Glomerular visceral epithelial cell (primary cell): ENCODE measurements around the gene MYOZ2.
"Not testable (repeated sequence)": the region's sequence is repeated elsewhere in the genome, so short reads cannot be mapped to it uniquely, and the experiment has no call there.

Source experiments
- DNase-seq: peaks from one replicate; pipeline ENCODE4 v3.0.0-alpha.2; 2016; ENCODE audit errors: extremely low spot score

MYOZ2 gene

DNA sequence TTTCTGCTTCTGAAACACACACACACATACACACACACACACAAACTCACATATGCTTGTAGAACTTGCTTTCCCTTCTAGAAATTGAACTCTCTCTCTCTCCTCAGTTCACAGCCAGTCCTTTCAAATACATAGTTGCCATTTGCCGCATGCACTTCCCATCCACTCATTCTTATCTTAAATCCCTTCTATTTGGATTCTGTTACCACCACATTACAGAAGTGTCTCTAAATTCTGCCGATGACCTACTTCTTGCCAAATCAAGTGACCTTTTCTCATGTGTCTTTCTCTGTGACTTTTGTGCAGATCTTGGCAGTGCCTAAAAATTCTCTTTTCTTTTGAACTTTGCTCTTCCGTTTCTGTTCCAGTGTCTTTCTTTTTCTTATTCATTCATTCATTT, 7.5 kb upstream of the MYOZ2 start:
- no peak for DNase-seq

DNA sequence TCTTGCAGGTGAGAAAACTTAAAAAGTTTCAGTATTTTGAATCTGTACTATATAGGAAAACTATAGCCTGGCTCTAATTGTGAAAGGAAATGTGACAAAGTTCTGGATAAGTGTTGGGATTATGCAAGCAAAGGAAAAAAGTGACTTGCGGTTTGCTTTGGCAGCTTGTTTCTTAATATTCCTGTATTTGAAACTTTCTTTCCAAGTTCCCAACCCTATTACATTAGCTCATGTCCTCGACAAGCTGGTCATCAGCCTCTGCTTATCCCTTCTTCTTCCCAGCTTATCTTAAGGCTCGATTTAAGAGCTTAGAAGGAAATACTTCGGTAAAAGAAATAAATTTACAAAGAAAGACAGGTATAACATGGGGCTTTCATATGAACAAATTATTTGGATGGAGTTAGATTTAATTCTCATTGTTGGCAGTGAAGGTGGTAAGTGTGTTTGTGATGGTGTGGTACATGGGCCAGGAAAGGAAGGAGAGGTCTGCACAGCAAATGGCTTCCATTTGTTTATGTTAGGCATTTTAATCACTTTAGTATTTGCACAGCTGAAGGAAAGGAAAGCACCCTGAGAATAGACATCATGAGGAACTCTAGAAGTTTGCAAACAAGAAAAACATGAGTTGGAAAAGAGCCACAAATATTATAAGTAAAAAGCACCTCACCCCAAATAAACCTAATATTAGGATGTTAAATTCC, 5.1 kb upstream of the MYOZ2 start:
- DNase-seq = no peak

DNA sequence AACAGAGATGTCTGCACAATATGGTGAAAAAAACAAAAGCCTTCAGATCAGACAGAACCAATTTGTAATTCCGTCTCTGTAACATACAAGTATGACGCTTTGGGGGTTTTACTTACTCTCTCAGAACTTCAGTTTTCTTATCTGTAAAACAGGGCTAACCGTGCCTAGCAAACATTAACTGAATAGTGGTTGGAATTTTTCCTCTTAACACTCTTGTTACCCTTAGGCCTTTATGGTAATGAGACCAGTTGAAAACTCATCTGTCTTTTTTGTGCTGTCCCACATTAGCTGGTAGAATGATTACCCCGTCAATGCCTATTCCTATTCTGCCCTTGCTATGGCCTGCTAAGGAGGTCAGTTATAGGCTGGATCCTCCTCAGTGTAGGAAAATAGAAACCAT, 4.5 kb upstream of the MYOZ2 start:
- no peak for DNase-seq

- DNase-seq = no peak
Measured at GRCh38 chr4:119132306-119132705, 3.3 kb upstream of the MYOZ2 start.

DNA sequence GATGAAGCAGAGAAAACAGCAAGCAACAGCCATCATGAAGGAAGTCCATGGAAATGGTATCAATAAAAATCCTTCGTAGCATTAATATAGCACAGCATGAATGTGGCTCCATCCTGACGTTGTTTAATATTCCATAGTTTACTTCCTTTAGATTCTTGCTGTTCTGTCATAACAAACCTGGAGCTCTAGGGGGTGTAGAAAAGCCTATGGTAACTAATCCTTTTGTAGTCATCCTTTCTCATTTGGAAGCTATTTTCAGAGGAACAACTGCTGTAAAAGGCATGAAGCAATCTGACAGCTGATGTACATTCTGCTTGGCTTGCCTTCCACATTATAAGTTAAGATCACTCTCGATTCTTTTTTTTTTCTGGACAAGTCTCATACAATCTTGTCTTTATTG, 914 bp downstream of the MYOZ2 start:
- DNase-seq = no peak

- peak; percentile 15 for DNase-seq
Measured at GRCh38 chr4:119138046-119138445, 2.4 kb downstream of the MYOZ2 start.

- DNase-seq = no peak
Measured at GRCh38 chr4:119139311-119139710, 3.7 kb downstream of the MYOZ2 start.

DNA sequence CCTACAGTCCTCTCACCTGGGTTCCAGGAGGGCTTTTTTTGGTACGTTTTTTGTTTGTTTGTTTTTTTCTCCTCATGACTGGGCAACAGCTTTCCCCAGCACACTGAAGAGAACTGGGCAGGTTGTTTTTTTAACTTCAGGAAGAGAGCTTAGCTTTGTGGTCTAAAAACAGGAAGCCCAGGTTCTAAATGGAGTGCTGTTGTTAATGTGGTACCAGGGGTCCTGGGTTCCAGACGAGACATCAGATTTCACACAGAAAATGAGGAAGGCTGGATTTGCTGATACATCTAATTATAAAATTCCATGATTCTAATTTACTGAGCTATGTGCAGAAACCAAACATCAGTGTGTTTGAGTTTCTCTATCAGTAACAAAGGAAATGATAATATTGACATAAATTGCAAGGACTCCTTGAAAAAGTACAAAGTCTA, 4.2 kb downstream of the MYOZ2 start:
- no peak for DNase-seq

DNA sequence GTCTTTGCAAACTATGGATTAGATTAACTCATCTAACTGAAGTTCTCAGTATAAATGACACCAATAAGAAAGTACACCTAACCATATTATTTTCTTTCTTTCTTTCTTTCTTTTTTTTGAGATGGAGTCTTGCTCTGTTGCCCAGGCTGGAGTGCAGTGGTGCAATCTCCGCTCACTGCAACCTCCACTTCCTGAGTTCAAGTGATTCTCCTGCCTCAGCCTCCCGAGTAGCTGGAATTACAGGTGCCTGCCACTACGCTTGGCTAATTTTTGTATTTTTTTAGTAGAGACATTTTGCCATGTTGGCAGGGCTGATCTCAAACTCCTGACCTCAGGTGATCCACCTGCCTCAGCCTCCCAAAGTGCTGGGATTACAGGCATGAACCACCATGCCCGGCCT, 5.7 kb downstream of the MYOZ2 start:
- DNase-seq = not testable (repeated sequence)

DNA sequence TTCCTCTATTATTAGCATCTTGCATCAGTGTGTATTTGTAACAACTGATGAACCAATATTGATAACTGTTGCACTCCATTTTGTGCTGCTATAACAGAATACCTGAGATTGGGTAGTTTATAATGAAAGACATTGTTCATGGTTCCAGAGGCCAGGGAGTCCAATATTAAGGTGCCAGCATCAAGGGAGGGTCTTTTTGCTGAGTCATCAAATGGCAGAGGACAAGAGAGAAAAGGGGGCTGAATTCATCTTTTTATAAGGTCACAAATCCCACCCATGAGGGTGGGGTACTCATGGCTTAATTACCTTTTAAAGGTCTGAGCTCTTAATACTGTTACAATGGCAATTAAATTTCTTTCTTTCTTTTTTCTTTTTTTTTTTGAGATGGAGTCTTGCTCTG, 7.2 kb downstream of the MYOZ2 start:
- DNase-seq = no peak

DNA sequence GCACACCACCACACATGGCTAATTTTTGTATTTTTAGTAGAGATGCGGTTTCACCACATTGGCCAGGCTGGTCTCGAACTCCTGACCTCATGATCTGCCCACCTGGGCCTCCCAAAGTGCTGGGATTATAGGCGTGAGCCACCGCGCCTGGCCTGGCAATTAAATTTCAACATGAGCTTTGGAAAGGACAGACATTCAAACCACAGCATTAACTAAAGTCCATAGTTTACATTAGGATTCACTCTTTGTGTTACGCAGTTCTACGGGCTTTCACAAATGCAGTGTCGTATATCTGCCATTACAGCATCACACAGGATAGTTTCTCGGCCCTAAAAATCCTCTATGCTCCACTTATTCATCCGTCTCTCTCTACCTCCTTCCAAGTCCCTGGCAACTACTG, 7.7 kb downstream of the MYOZ2 start:
- DNase-seq = not testable (repeated sequence)

DNA sequence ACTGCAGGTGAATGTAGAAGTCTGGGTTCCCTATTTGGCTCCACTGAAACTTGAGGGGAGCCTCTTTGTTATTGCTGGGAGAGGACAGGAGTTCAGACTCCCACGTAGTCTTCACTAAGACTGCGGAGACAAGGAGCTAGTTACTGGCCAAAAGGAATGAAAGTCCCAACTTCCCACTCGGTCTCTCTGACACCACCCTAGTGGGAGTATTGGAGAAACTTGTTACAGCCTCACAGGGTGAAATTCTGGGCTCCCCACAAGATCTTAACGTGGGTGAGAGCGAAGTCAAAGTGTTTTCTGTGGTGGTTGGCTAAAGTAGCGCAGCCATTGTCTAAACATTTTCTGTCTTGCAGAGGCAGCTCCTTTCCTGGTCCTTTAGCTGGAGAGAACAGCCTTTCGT, 13.5 kb downstream of the MYOZ2 start:
- no peak for DNase-seq

DNA sequence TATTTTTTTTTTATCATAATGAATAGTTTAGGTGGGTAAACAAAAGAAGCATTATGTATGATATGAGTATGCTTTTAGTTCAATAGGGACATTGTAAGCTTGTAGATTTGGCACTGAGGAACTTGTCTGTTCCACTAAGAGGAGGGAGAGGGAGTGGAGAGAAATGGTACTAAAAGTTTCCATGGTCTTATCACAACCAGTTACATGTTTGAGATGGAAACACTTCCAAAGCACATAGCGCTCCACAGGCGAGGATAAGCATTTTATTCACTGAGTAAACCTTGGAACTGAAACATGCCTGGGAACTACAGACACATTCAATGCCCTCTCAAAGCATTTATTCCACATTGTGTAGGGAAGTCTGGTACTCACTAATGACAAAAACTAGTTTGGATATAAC, 15.5 kb downstream of the MYOZ2 start:
- no peak for DNase-seq

GRCh38 chr4:119152741-119153140, 17.1 kb downstream of the MYOZ2 start:
- DNase-seq = no peak

DNA sequence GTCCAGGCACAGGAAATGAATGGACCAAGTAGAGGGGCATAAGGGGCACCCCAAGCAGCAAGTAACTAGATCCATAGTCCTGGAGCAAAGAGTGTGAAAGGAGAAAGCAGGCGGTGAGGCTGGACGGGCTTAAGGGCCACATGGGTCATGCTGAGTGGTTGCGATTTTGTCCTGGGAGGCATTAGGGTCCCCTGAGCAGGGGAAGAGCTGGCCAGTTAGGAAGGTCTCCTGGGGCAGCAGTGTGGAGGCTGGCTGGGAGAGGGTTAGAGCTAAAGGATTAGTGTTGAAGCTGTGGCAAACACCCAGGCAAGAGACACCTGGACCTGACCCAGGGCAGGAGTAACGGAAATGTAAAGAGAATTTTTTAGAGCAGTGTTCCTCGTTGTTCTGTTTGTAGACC, 26.5 kb downstream of the MYOZ2 start:
- DNase-seq = no peak

DNA sequence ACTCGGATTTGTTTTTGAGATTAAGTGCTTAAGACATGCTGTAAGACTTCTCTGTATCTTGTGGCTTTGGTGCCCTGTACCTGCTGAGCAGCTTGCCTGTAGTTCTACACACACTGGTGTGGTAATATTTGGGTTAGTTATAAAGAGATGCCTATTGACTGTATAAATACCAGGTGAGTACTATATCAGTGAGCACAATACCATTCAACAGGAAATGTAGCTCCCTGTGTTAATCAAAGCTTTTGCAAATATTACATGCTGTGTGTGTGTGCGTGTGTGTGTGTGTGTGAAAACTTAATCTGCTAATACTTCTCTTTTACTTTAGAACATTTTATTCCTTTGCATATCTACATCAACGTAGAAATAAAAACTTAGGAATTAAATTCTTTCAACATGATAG, 30.1 kb downstream of the MYOZ2 start:
- no peak for DNase-seq

- no peak for DNase-seq
Measured at GRCh38 chr4:119170195-119170594, 34.6 kb downstream of the MYOZ2 start.

DNA sequence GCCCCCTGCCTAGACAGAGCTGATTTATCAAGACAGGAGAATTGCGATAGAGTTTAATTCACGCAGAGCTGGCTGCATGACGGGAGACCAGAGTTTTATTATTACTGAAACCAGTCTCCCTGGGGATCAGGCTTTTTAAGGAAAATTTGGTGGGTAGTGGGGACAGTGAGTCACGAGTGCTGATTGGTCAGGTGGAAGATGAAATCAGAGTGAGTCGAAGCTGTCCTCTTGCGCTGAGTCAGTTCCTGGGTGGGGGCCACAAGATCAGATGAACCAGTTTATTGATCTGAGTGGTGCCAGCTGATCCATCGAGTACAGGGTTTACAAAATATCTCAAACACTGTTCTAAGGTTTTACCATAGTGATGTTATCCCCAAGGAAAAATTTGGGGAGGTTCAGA, 36.6 kb downstream of the MYOZ2 start:
- no peak for DNase-seq

- DNase-seq = not testable (repeated sequence)
Measured at GRCh38 chr4:119173729-119174361, 38.2 kb downstream of the MYOZ2 start.

DNA sequence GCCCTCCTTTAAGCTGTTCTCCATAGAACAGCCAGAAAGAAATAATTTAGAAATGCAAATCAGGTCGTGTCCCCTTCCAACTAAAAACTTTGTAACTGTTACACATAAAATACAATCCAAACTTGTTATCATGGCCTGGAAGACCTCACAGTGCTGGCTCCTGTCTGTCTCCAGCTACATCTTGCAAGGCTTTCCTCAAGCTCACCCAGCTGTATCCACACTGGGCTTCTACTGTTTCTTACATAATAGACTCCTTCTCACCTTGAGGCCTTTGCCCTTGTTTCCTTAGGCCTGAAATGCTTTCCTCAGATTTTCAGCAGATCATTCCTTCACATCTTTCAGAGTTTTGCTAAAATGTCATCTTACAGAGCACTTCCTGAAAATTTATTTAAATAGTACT, 43.4 kb downstream of the MYOZ2 start:
- DNase-seq = no peak

DNA sequence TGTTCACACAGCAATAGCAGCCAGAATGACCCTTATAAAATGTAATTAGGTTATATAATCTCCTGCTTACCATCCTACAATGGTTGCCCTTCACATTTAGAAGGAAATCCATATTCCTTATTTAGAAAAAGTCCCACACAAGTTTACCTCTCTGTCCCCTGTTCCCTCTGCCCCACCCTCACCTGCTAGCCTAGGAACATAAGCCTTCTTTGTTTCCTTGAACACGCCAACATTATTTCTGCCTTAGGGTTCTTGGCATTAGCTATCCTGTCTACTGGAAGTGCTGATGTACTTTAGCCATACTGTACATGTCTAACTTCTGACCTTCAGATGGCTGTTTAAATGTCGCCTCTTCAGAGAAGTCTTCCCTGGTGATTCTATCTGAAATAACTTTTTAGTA, 48.5 kb downstream of the MYOZ2 start:
- no peak for DNase-seq

- DNase-seq = no peak
Measured at GRCh38 chr4:119189638-119190037, 54.0 kb downstream of the MYOZ2 start.

DNA sequence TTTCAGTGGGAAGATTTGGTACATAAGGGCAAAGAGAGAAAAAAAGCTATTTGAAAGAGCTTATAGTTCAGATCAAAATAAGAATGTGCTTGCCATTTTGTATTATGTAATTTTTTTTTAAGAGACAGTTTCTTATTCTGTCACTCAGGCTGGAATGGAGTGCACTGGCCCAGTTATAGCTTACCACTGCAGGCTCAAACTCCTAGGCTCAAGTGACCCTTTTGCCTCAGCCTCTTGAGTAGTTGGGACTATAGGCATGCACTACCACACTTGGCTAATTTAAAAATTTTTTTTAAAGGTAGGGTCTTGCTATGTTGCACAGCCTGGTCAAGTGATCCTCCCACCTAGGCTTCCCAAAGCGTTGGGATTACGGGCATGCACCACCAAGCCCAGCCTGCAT, 54.7 kb downstream of the MYOZ2 start:
- no peak for DNase-seq

DNA sequence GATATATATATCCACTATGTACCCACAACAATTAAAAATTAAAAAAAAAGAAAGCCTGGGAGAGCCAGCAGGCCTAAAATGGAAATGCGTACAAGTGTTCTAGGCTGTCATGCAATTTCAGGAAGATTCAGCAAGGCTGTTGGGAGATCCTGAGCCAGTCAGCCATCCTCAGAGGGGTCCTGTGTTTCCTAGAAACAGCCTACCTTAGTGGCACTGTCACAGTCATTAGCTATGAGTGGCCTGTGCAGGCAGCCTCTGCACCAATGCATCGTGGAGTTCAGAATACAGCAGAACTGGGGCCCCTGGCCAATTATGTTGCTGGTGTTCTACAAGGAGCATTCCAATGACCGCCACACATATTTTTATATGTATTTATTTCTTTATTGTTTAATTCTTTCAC, 55.9 kb downstream of the MYOZ2 start:
- DNase-seq = no peak
